Measurements from ENCODE around the gene OLFML2A.

OLFML2A gene

GRCh38 chr9:124854822-124855221 is 77.9 kb downstream of the OLFML2A start:
- no peak overlapping the region for H3K9ac ChIP-seq (ENCODE audit: low read length in 2 of 2)
- peaks cover 18 to 26% of the 10 kb centered on the region in 2 donors for H3K36me3 ChIP-seq (ENCODE audit: control insufficient read depth in 2 of 2, insufficient read depth in 2 of 2, low read length in 2 of 2)
- peaks cover 30% of the 10 kb centered on the region for H3K4me1 ChIP-seq (ENCODE audit: control insufficient read depth, insufficient read depth, low read length)

GRCh38 chr9:124855566-124855943 is 78.6 kb downstream of the OLFML2A start:
- Histone ChIP-seq H3K36me3 (ENCODE audit: control insufficient read depth in 2 of 2, insufficient read depth in 2 of 2, low read length in 2 of 2) (peaks cover 26 to 33% of the 10 kb centered on the region in 2 donors), H3K9ac (ENCODE audit: low read length in 2 of 2) (no peak overlapping the region), H3K27me3 (ENCODE audit: control insufficient read depth in 1 of 2, insufficient read depth in 2 of 2, low read length in 2 of 2) (no peaks in the 10 kb centered on the region), H3K9me3 (ENCODE audit: control insufficient read depth in 2 of 2, low read length in 2 of 2) (no peaks in the 10 kb centered on the region), H3K4me1 (ENCODE audit: control insufficient read depth, insufficient read depth, low read length) (peaks cover 34% of the 10 kb centered on the region), H3K4me3 (ENCODE audit: low read length in 2 of 2) (no peak overlapping the region), H3K27ac (ENCODE audit: low read length) (no peak overlapping the region)

More at GRCh38 chr9:124854822-124855221, 77.9 kb downstream of the OLFML2A start:
- H3K27me3 ChIP-seq (ENCODE audit: control insufficient read depth in 1 of 2, insufficient read depth in 2 of 2, low read length in 2 of 2) = no peaks in the 10 kb centered on the region
- H3K4me3 ChIP-seq (ENCODE audit: low read length in 2 of 2) = no peak overlapping the region
- no peaks in the 10 kb centered on the region for H3K9me3 ChIP-seq (ENCODE audit: control insufficient read depth in 2 of 2, low read length in 2 of 2)
- H3K27ac ChIP-seq (ENCODE audit: low read length) = no peak overlapping the region

GRCh38 chr9:124855944-124856765 is 79.2 kb downstream of the OLFML2A start:
- peaks cover 40% of the 10 kb centered on the region for H3K4me1 ChIP-seq (ENCODE audit: control insufficient read depth, insufficient read depth, low read length)
- H3K9me3 ChIP-seq (ENCODE audit: control insufficient read depth in 2 of 2, low read length in 2 of 2) = no peaks in the 10 kb centered on the region
- no peak overlapping the region for H3K4me3 ChIP-seq (ENCODE audit: low read length in 2 of 2)
- H3K9ac ChIP-seq (ENCODE audit: low read length in 2 of 2) = no peak overlapping the region
- H3K27ac ChIP-seq (ENCODE audit: low read length) = no peak overlapping the region
- H3K27me3 ChIP-seq (ENCODE audit: control insufficient read depth in 1 of 2, insufficient read depth in 2 of 2, low read length in 2 of 2) = no peaks in the 10 kb centered on the region
- peaks cover 29 to 34% of the 10 kb centered on the region in 2 donors for H3K36me3 ChIP-seq (ENCODE audit: control insufficient read depth in 2 of 2, insufficient read depth in 2 of 2, low read length in 2 of 2)

GRCh38 chr9:124857533-124858162 is 80.7 kb downstream of the OLFML2A start:
- no peak overlapping the region for H3K9ac ChIP-seq (ENCODE audit: low read length in 2 of 2)
- H3K27ac ChIP-seq (ENCODE audit: low read length) = no peak overlapping the region
- no peaks in the 10 kb centered on the region for H3K9me3 ChIP-seq (ENCODE audit: control insufficient read depth in 2 of 2, low read length in 2 of 2)
- H3K27me3 ChIP-seq (ENCODE audit: control insufficient read depth in 1 of 2, insufficient read depth in 2 of 2, low read length in 2 of 2) = no peaks in the 10 kb centered on the region
- H3K4me1 ChIP-seq (ENCODE audit: control insufficient read depth, insufficient read depth, low read length) = peaks cover 39% of the 10 kb centered on the region
- no peak overlapping the region for H3K4me3 ChIP-seq (ENCODE audit: low read length in 2 of 2)
- peaks cover 29 to 34% of the 10 kb centered on the region in 2 donors for H3K36me3 ChIP-seq (ENCODE audit: control insufficient read depth in 2 of 2, insufficient read depth in 2 of 2, low read length in 2 of 2)

GRCh38 chr9:124858330-124859046 is 81.6 kb downstream of the OLFML2A start:
- Histone ChIP-seq H3K4me3 (ENCODE audit: low read length in 2 of 2) (no peak overlapping the region), H3K27me3 (ENCODE audit: control insufficient read depth in 1 of 2, insufficient read depth in 2 of 2, low read length in 2 of 2) (no peaks in the 10 kb centered on the region), H3K27ac (ENCODE audit: low read length) (no peak overlapping the region), H3K4me1 (ENCODE audit: control insufficient read depth, insufficient read depth, low read length) (peaks cover 34% of the 10 kb centered on the region), H3K9me3 (ENCODE audit: control insufficient read depth in 2 of 2, low read length in 2 of 2) (no peaks in the 10 kb centered on the region), H3K36me3 (ENCODE audit: control insufficient read depth in 2 of 2, insufficient read depth in 2 of 2, low read length in 2 of 2) (peaks cover 29 to 34% of the 10 kb centered on the region in 2 donors), H3K9ac (ENCODE audit: low read length in 2 of 2) (no peak overlapping the region)

- no peaks in the 10 kb centered on the region for H3K27me3 ChIP-seq (ENCODE audit: control insufficient read depth in 1 of 2, insufficient read depth in 2 of 2, low read length in 2 of 2)
- peaks cover 29 to 34% of the 10 kb centered on the region in 2 donors for H3K36me3 ChIP-seq (ENCODE audit: control insufficient read depth in 2 of 2, insufficient read depth in 2 of 2, low read length in 2 of 2)
- H3K9me3 ChIP-seq (ENCODE audit: control insufficient read depth in 2 of 2, low read length in 2 of 2) = no peaks in the 10 kb centered on the region
- peak overlapping the region; percentile 83 to 87 for H3K9ac ChIP-seq (ENCODE audit: low read length in 2 of 2)
- peak overlapping the region; percentile 73 to 94 for H3K4me3 ChIP-seq (ENCODE audit: low read length in 2 of 2)
- no peak overlapping the region for H3K27ac ChIP-seq (ENCODE audit: low read length)
- H3K4me1 ChIP-seq (ENCODE audit: control insufficient read depth, insufficient read depth, low read length) = peaks cover 34% of the 10 kb centered on the region
Measured at GRCh38 chr9:124859803-124860581, 83.1 kb downstream of the OLFML2A start.

- peak overlapping the region; percentile 85 for H3K27ac ChIP-seq (ENCODE audit: low read length)
Measured at GRCh38 chr9:124860582-124861341, 83.8 kb downstream of the OLFML2A start.

GRCh38 chr9:124861342-124862229 is 84.7 kb downstream of the OLFML2A start, which contains the start of the genes ARPC5L and RPL35:
ARPC5L (plus strand) TSS chr9:124862130; CDS start chr9:124869291, 7,161 bp downstream.
RPL35 (minus strand) TSS chr9:124861957; CDS start chr9:124861912, 45 bp downstream.
- Histone ChIP-seq H3K9ac (ENCODE audit: low read length in 2 of 2) (peak within 1 kb of the TSS; percentile 87 to 90), H3K27me3 (ENCODE audit: control insufficient read depth in 1 of 2, insufficient read depth in 2 of 2, low read length in 2 of 2) (no peaks in the 10 kb centered on the region), H3K4me1 (ENCODE audit: control insufficient read depth, insufficient read depth, low read length) (peaks cover 34% of the 10 kb centered on the region), H3K9me3 (ENCODE audit: control insufficient read depth in 2 of 2, low read length in 2 of 2) (no peaks in the 10 kb centered on the region), H3K4me3 (ENCODE audit: low read length in 2 of 2) (peak within 1 kb of the TSS; percentile 84 to 94), H3K36me3 (ENCODE audit: control insufficient read depth in 2 of 2, insufficient read depth in 2 of 2, low read length in 2 of 2) (peaks cover 29 to 34% of the 10 kb centered on the region in 2 donors), H3K27ac (ENCODE audit: low read length) (peak within 1 kb of the TSS; percentile 85)

More at GRCh38 chr9:124860582-124861341, 83.8 kb downstream of the OLFML2A start:
- Histone ChIP-seq H3K9ac (ENCODE audit: low read length in 2 of 2) (peak overlapping the region; percentile 83 to 87), H3K9me3 (ENCODE audit: control insufficient read depth in 2 of 2, low read length in 2 of 2) (no peaks in the 10 kb centered on the region), H3K27me3 (ENCODE audit: control insufficient read depth in 1 of 2, insufficient read depth in 2 of 2, low read length in 2 of 2) (no peaks in the 10 kb centered on the region), H3K36me3 (ENCODE audit: control insufficient read depth in 2 of 2, insufficient read depth in 2 of 2, low read length in 2 of 2) (peaks cover 29 to 34% of the 10 kb centered on the region in 2 donors), H3K4me3 (ENCODE audit: low read length in 2 of 2) (peak overlapping the region; percentile 73 to 94), H3K4me1 (ENCODE audit: control insufficient read depth, insufficient read depth, low read length) (peaks cover 34% of the 10 kb centered on the region)

GRCh38 chr9:124863371-124863871 is 86.5 kb downstream of the OLFML2A start:
- Histone ChIP-seq H3K9ac (ENCODE audit: low read length in 2 of 2) (no peak overlapping the region), H3K27ac (ENCODE audit: low read length) (no peak overlapping the region), H3K4me3 (ENCODE audit: low read length in 2 of 2) (no peak overlapping the region), H3K27me3 (ENCODE audit: control insufficient read depth in 1 of 2, insufficient read depth in 2 of 2, low read length in 2 of 2) (no peaks in the 10 kb centered on the region), H3K4me1 (ENCODE audit: control insufficient read depth, insufficient read depth, low read length) (peaks cover 40% of the 10 kb centered on the region), H3K36me3 (ENCODE audit: control insufficient read depth in 2 of 2, insufficient read depth in 2 of 2, low read length in 2 of 2) (peaks cover 18 to 21% of the 10 kb centered on the region in 2 donors), H3K9me3 (ENCODE audit: control insufficient read depth in 2 of 2, low read length in 2 of 2) (no peaks in the 10 kb centered on the region)

Data from stomach smooth muscle (tissue), 2 donors.